22Rv1 (cell line): Measurements from ENCODE around the gene TMEM39B.
A peak's percentile ranks its signal among the peaks of the same experiment; 100 is the strongest.

Source experiments
- H3K27ac ChIP-seq: fragments of 450-650 bp; 2 replicates; pipeline ENCODE4 v1.5.1; 2017
- ZFX ChIP-seq: fragments of 450-650 bp; IDR thresholded peaks from 2 replicates; pipeline ENCODE4 v1.6.1; 2017; ENCODE audit warnings: antibody characterized with exemption, borderline replicate concordance
- TF ChIP-seq, protein P1 (sequence below): fragments of 450-650 bp; IDR thresholded peaks from 2 replicates; pipeline ENCODE4 v1.5.1; 2017; ENCODE audit warnings: mild to moderate bottlenecking

TMEM39B gene

DNA sequence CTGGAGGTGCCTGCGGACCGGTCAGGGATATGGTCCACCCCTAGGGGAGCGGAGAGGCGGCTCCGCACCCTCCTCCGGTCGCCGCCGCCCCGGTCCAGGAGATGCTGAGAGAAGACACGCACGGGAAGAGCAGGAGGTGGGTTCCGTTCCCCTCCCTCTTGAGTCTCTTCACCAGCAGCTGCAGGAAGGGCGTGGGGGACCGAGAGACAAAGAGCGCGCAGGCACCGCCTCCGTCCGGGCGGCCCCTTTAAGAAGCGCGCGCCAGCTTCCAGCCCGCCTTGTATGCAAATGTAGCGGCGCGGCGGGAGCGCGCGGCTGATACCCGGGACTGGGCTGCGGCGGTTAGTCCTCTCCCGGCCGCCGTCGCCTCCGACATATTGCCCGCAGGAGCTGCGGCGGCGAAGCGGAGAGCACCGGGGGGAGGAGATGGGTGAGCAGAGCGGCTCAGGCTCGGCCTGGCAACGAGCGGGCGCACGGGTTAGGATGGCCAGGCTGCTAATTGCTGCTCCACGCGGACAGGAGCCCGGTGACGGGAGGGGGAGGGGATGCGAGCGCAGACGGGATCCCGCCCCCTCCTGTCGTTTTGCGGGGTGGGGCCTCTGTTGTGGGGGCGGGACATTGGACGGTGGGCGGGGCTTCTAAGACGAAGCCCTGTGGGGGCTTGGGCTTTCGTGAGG lies at the start of gene TMEM39B:
TMEM39B (plus strand) TSS at position 318 of the 677 bp plus-strand sequence; CDS start at position 427, 109 bp downstream.
- H3K27ac ChIP-seq = peak within 1 kb of the TSS; percentile 86
- TF ChIP-seq, protein P1, sequence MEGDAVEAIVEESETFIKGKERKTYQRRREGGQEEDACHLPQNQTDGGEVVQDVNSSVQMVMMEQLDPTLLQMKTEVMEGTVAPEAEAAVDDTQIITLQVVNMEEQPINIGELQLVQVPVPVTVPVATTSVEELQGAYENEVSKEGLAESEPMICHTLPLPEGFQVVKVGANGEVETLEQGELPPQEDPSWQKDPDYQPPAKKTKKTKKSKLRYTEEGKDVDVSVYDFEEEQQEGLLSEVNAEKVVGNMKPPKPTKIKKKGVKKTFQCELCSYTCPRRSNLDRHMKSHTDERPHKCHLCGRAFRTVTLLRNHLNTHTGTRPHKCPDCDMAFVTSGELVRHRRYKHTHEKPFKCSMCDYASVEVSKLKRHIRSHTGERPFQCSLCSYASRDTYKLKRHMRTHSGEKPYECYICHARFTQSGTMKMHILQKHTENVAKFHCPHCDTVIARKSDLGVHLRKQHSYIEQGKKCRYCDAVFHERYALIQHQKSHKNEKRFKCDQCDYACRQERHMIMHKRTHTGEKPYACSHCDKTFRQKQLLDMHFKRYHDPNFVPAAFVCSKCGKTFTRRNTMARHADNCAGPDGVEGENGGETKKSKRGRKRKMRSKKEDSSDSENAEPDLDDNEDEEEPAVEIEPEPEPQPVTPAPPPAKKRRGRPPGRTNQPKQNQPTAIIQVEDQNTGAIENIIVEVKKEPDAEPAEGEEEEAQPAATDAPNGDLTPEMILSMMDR = no peak
- no peak for TF ChIP-seq ZFX

DNA sequence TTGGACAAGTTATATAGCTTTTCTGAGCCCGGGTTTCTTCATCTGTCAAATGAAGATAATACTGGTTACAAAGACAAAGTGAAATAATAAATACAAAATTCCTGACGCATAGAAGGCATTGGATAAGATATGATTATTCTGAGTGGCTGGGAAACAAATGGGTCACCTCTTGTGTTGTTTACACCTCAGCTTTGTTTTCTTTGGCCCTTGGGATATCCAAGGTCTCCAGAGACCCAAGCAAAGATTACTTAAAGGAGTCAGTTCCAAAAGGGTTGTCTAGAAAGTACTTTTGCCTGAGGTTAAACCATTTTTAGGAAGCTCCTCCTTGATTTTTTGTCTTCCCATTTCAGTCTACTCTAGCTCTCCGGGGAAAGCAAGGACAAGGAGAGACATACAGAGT lies 49.4 kb upstream of the TMEM39B start:
- no peak overlapping the region for H3K27ac ChIP-seq
- TF ChIP-seq, protein P1 = no peak
- TF ChIP-seq ZFX = no peak

DNA sequence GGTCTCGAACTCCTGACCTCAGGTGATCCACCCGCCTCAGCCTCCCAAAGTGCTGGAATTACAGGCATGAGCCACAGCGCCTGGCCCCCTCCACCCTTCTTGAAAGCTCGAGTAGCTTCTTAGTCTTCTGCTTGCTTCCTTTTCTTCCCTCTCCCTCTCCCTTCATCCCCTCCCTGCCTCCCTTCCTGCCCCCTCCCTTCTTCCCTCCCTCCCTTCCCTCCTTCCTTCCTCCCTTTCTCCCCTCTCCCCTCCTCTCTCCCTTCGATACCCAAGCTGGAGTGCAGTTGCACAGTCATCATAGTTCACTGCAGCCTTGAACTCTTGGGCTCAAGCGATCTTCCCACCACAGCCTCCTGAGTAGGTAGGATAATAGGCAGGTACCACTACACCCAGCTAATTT lies 47.2 kb upstream of the TMEM39B start:
- TF ChIP-seq, protein P1 = no peak
- TF ChIP-seq ZFX = no peak
- H3K27ac ChIP-seq = no peak overlapping the region

DNA sequence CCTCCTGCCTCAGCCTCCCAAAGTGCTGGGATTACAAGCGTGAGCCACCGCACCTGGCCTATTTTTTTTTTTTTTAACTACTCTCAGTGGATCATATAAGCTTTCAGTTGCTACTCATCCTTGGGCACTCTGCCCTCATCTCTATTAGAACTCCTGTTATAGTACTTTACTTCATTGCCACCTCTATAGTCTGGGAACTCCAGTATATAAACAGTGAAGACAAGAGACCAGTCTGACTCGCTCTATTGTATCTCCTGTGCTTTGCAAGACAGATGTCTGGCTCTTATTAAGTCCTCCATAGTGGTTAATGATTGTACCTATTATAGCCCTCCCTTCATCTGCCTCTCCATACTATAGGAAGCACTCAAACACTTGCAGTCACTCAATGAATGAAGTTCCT lies 44.0 kb upstream of the TMEM39B start:
- TF ChIP-seq ZFX = no peak
- TF ChIP-seq, protein P1 = no peak

DNA sequence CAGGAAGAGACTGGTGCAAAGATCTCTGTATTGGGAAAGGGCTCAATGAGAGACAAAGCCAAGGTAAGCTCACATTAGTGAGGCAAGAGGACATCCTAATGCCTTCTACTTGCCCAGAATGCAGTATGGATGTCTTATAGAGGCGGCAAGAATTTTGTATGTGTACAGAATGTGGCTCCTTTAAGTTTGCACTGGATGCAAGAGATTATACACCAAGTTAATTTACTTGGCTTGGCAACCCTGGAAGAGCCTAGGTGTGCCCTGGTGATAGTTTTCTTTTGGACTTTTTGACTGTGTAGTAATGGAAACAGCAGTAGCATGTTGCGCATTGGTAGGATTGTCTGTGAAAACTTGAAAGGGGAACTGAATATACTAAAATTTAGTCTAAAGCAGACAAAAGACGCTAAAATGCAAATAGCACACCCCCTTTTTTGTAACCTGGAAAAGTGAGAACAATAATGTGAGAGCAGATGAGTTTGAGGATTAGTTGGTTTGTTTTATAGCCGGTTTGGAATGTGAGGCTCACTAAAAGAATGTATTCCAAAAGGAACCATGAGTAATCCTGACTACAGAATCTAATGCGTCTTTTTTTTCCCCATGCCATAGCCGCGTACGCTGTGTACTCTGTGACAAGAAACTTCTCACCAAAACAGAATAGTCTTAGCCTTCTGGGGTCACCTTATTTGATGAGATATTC lies 41.0 kb upstream of the TMEM39B start:
- H3K27ac ChIP-seq = no peak overlapping the region
- TF ChIP-seq ZFX = no peak
- TF ChIP-seq, protein P1 = no peak

More for the DNA sequence above, 44.0 kb upstream of the TMEM39B start:
- H3K27ac ChIP-seq = no peak overlapping the region

DNA sequence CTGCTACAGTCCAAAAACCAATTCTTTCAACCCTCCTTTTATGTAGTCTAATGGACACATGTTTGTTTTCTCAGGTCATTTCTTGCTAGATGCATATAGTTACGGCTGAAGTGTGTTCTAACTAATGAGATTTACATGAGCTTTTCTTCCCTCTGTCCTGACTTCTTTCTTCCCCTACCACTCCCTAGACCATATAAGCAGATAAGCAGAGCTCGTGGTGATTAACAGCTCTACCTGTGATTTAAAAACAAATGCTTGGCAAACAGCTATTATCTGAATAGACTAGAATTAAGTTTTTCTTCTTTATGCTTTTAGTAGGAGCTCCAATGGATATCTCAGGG lies 40.5 kb upstream of the TMEM39B start:
- no peak overlapping the region for H3K27ac ChIP-seq
- TF ChIP-seq, protein P1 = no peak
- no peak for TF ChIP-seq ZFX

DNA sequence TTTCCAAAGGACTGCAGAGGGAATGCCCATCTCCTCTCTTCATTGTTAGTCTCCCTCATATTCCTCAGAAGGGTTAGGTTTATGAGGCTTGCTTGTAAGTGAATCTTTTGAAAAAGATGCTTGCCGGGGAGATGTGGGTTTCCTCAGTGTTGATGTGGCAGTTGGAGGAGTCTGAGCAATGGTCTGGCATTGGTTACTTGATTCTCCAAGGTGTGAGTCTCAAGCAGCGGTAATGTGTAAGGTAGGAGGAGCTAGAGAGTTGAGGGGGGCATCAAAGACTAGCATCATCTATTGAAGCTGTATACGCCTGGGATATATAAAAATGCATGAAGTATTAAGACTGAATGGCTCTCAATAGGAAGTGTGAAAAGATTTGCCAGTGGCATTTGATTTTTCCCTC lies 37.6 kb upstream of the TMEM39B start:
- TF ChIP-seq, protein P1 = no peak
- no peak for TF ChIP-seq ZFX

More for the DNA sequence above, 37.6 kb upstream of the TMEM39B start:
- no peak overlapping the region for H3K27ac ChIP-seq
